C1 segment of cervical spinal cord (tissue), 14 donors: ENCODE data around the gene RCC1.
"Not testable (repeated sequence)": the region's sequence is repeated elsewhere in the genome, so short reads cannot be mapped to it uniquely, and the experiment has no call there.

Source experiments
- DNase-seq, 14 donors: peaks; one replicate each; lab custom pipeline; 2025; lab: John Stamatoyannopoulos, UW

The RCC1 gene

DNA sequence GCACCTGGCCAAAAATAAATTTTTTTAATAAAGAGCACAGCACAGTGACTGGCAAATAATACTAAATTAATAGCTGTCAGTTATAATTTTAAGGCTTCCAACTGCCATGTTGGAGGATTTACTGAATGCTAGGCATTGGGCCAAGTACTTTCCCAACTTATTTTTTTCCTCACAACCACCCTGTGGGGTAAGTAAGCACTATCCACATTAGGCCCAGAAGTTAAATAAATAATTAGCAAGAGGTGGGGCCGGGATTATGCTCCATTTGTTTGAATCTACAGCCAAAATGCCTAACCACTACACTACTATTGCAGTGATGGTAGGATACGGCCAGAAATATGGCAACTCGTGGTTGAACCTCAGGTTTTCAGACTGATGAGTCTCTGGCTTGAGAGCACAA is 42.5 kb downstream of the RCC1 start:
- DNase-seq: no peak

- no peak for DNase-seq
Measured at GRCh38 chr1:28551381-28551780, 45.5 kb downstream of the RCC1 start.

DNA sequence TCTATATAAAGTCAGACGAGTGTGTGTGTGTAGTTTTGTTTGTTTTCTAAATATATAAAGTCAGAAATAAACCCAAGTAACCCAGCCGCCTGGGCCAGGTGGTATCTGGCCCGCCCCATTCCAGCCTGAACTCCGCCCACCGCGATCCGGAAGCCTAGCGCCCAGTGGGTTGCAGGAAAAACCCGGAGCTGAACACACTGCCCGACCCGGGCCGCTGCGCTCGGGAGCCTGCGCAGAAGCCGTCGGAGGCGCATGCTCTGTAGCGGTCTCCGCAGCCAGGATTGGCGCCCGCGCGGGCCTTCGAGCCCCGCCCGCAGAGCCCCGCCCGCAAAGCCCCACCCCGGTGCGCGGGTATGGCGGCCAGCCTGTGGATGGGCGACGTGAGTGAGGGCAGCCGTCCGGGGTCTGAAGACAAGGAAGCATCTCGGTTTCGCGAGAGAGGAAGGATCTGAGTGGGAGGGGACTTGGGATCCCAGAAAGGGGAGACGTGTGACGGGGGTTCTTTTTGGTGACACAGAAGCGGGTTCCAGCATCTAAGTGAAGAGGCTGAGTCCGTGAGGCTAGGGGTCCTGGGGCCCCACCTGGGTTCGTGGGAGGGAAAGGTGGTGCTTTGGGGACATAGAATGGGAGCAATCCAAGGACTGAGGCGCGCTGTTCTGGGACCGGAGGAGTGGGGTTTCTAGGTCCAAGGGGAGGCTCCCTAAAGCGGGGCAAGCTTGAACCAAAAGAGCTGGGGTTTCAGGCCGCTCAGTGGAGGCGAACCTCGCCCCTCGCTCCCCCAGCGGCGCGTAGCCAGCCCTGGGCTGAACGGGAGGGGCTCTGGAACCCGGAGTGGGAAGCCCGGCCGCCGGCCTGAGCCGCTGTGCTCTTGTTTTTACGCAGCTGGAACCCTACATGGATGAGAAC is 47.2 kb downstream of the RCC1 start, which contains the start of gene TRNAU1AP:
TRNAU1AP (plus strand) TSS at position 328 of the 906 bp plus-strand sequence; CDS start at position 354, 26 bp downstream.
- peak; percentile 80 to 98 (median 94) for DNase-seq

DNA sequence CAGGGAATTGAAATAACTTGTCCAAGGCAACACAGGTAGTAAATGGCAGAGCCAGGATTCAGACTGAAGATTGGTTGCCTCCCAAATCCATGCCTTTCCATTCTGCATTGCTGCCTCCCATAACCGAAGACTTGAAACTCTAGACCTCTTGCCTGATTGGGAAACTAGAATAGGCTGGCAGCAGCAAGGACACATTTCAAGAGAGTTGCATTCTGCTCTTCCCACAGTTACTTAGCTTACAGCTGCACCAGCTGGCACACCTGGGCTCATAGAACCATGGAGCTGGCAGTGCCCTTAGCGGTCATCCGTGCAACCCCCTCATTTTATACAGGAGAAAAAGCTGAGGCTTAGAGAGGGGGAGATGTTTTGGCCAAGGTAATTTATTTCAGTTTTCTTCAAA is 55.0 kb downstream of the RCC1 start:
- DNase-seq: no peak

DNA sequence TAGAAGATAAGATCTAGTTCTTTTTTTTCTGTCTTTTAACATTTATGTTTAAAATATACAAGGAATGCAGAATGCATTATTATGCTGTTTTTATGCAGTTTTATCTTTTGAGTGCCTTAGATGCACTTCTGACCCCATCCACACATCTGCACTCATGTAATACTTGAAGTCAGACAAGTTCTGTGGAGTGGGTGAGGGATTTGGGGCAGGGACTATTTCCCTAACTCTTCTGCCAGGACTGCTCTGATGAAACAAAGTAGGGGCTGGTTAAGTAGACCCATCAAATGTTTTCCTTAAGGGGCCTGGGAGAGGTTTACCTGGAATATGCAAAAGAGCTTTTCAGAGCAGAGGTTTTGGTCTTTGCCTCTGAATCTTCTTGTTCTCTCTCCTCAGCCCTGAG is 58.5 kb downstream of the RCC1 start:
- no peak for DNase-seq

DNA sequence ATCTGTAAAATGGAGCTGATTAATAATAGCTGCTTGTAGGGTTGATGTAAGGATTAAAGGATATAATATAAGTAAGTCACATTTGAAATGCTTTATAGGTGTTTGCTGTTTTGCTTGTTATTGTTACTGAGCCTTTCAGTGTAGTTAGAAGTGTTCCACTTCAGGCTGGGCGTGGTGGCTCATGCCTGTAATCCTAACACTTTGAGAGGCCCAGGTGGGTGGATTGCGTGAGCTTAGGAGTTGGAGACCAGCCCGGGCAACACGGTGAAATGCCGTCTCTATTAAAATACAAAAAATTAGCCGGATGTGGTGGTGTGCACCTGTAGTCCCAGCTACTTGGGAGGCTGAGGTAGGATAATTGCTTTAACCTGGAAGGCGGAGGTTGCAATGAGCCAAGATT is 59.2 kb downstream of the RCC1 start:
- no peak for DNase-seq

GRCh38 chr1:28565726-28566125 is 59.9 kb downstream of the RCC1 start:
- no peak for DNase-seq

GRCh38 chr1:28566931-28567330 is 61.1 kb downstream of the RCC1 start:
- no peak for DNase-seq

- DNase-seq: no peak
Measured at GRCh38 chr1:28571911-28572310, 66.1 kb downstream of the RCC1 start.

- not testable (repeated sequence) for DNase-seq
Measured at GRCh38 chr1:28572891-28573290, 67.0 kb downstream of the RCC1 start.

DNA sequence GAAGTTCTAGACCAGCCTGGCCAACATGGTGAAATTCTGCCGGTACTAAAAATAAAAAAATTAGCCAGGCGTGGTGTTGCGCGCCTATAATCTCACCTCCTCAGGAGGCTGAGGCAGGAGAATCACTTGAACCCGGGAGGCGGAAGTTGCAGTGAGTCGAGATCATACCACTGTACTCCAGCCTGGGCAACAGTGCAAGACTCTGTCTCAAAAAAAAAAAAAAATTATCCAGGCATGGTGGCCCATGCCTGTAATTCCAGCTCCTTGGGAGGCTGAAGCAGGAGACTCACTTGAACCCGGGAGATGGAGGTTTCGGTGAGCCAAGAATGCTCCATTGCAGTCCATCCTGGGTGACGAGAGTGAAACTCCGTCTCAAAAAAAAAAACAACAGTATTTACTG is 67.7 kb downstream of the RCC1 start:
- DNase-seq: no peak

DNA sequence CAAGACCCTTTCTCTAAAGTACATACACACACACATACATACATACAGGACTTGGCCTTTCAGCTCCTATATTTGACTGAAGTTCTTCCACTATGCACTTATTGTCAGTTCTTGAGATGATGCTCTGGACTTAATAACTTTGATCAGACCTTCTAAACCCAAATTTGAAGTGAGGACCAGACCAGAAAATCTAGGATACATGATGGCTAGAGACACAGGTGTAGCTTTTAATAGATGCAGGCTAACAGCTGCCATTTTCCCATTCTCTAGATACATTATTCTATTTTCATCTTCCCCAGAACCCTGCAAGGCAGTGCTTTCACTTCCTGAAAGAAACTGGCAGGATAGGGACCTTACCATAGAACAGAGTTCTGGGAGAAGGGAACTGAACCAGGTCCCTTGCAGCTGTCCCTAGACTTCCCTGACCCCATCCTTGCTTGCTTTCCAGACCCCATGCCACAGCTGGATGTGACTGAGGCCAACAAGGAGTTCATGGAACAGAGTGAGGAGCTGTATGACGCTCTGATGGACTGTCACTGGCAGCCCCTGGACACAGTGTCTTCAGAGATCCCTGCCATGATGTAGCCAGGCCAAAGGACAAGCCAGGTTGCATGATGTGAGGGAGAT is 71.3 kb downstream of the RCC1 start:
- no peak for DNase-seq

DNA sequence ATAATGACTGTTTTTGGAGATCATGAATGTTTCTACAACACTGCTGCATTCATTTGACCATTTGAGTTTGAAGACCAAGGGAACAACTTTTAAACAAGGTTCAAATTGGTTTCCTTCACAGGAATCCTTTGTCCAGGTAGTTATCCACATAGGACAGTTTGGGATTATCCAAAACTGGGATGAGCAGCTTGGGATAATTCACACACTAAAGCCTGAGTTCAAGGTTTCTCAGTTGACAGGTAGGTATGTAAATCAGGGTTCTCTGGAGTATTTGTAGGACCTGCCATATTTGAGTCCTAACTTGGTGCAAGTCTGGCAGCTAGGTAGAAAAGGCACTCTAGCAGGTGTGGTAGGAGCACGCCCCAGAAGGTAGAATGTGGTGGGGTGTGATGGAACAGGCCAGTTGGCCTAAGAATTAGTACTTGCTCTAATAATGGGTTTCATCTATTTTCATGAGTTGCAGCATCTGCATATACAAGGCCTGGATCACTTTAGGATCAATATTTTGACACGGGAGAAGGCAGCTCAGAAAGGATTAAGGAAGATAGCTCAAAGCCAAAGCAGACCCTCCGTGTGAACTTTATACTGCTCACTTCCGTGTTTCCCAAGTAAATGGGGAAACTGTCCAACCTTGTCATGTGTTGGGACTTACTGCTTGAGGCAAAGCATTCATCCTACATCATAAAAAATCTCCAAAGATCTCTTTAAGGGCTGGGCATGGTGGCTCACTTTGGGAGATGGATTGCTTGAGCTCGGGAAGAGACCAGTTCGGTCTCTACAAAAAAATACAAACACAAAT is 72.1 kb downstream of the RCC1 start:
- DNase-seq: no peak

- DNase-seq: no peak
Measured at GRCh38 chr1:28578696-28579218, 72.9 kb downstream of the RCC1 start.

DNA sequence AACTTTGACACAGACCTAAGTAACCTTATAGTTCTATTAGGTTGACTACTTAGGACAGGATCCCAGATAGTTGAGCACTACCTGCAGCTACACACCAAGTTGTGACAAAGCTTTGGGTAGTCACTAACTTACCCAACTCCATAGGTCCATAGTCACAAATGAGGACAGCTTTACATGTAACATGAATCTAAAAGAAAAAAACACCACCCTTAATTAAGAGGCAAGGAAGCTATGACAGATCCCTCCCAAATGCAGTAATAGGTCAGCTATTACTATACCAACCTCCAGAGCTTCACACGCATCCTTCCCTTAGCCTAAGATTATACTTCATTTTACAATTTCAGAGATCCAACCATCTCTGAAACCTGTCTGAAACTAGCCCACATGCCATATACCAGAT is 73.6 kb downstream of the RCC1 start:
- no peak for DNase-seq

- peak in 6 of 14 donors; percentile 30 to 79 (median 48) for DNase-seq
Measured at GRCh38 chr1:28580722-28581530, 75.1 kb downstream of the RCC1 start.

GRCh38 chr1:28581531-28582247 is 75.8 kb downstream of the RCC1 start:
- peak; percentile 58 to 94 (median 88) for DNase-seq

DNA sequence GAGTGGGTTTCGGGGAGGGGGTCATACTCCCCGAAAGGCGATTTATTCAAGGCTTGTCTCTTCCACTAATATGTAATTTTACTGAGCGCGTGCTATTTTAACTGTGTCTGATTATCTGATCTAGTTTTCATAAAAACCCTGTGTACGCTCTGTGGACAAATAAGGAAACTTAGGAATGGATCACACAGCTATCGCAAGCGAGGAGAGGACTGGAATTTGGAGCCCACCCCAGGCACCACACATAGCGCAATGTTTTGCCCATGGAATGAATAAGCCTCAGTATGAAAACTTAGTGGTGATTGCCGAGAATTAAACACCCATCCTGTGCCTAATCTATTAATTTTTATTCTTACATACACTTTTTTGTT is 76.4 kb downstream of the RCC1 start:
- DNase-seq: peak in 1 of 14 donors; percentile 55

DNA sequence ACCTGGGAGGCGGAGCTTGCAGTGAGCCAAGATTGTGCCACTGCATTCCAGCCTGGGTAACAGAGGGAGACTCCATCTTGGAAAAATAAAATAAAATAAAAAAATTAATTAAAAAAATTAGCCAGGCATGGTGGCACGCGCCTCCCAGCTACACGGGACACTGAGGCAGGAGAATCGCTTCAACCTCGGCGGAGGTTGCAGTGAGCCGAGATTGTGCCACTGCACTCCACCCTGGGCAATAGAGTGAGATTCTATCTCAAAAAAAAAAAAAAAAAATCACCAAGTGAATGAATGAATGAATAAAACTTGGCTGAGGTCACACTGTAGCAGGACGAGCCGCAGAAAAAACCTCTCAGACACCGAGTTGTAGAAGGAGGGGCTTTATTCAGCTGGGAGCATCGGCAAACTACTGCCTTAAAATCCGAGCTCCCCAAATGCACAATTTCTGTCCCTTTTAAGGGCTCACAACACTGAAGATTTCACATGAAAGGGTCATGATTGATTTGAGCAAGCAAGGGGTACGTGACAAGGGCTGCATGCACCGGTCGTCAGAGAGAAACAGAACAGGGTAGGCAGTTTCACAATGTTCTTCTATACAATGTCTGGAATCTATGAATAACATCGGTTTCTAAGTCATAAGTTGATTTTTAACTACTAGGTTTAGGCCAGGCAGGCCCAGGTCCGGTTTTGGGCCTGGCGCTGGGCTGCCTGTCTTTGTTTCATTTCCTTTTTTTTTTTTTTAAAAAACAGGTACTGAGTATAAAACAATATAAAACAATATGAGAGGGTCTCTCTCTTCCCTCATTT is 80.9 kb downstream of the RCC1 start:
- not testable (repeated sequence) for DNase-seq
